ENCODE measurements around the gene MED6.

GRCh38 chr14:70622111-70622712 is 21.8 kb upstream of the MED6 start:
- TF ChIP-seq GATA3 (IDR thresholded peaks at IDR 0.05; ENCODE audit: low read depth, low read length) (no peak), GATA2 (IDR thresholded peaks at IDR 0.05; ENCODE audit: low read depth, low read length) (no peak)
